GF-D8 (cell line): Measurements from ENCODE around the gene CFAP46.

Experiments used
- DNase-seq: peaks from one replicate; lab custom pipeline; 2025; lab: John Stamatoyannopoulos, UW

CFAP46 gene

DNA sequence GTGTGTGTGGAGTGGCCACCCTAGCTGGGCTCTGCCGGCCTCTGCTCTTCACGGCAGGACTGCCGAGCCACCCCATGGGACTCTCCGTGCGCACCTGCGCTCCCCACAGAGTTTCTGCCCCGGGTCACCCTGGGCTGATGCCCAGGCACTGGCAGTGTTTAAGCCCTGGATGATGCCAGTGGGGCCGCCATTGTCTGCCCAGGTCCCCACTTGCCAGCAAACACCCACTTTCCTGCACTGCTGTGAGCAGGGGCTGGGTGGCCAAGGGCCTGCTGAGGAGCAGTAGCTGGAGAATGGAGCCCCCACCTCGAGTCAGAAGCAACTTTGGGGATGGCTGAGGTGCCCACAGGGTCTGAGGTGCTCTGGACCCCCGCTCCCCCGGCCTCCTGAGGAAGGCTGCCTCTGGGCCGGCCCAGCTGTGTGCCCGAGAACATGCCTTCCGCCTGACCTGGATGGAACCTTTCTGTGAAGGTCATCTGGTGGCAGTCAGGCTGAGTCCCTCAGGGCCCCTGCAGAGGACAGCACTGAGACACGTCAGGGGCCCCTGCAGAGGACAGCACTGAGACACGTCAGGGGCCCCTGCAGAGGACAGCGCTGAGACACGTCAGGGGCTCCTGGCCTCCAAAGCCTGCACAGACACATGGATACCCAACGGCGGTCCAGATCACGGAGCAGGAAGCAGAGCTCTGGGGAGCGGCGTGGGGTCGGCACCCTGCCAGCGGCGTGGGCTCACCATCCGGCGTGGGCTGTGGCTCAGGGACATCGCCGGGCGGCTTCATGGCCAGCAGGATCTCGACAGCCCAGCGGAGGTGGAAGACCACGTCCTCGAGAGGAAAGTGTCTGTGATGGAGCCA lies 62.0 kb downstream of the CFAP46 start:
- no peak for DNase-seq

DNA sequence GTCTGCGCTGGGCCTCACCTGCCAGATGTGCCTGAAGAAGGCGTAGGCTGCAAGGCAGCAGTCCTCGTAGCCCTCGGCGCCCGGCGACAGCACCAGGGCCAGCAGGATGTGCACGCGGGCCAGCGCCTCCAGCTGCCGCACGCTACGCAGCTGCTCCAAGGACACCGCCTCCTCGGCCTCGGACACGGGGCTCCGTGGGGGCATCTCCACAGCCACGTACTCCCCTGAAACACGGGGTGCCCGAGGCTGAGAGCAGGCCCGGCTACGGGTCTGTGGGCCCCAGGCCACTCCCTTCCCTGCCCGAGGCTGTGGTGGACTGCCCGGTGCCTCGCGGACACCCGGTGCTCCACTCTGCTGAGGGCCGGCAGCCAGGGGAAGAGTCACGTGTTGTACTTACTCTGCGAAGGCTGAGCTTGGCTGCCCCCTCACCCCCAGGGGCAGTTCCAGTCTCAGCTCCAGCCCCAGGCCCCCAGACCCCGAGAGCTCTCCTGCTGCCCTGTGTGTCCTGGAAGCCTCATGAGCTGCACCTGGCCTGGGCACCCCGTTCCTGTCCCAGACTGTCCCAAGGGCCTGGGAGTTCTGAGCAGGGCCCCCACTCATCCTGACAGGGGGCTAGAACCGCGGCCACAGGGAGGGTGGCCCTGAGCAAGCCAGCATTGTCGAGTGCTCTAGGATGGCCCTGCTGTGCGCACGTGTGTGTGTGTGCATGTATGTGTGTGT lies 62.8 kb downstream of the CFAP46 start:
- no peak for DNase-seq

DNA sequence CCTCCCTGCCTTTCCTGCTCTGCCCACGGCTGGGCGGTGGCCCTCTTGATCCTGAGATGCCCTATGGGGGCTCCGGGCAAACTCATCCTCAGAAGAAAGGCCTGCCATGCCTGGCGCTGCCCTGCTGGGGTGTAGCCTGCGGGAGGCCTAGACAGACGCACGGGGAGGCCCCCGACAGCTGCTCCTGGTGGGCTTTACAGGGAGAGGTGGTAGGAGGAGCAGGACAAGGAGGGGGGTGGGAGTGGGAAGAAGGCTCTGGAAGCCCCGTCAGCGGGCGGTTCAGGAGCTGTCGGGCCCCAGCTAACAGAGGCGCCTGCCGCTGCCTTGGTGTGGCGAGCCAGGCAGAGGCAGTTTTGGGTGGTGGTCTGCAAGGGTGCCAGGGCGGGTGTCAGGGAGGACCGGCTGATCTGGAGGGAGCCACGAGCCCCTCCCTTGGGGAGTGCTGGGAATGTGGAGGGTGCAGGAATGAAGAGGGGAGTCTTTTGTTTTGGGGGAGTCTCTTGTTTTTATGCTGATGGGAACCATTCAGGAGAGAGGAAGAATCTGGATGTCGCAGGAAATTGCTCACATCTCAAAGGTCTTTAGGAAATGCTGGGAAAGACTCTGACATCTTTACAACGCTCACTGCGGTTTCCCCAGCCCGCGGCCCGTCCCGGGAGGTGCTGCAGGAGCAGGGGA lies 63.5 kb downstream of the CFAP46 start:
- DNase-seq = no peak

DNA sequence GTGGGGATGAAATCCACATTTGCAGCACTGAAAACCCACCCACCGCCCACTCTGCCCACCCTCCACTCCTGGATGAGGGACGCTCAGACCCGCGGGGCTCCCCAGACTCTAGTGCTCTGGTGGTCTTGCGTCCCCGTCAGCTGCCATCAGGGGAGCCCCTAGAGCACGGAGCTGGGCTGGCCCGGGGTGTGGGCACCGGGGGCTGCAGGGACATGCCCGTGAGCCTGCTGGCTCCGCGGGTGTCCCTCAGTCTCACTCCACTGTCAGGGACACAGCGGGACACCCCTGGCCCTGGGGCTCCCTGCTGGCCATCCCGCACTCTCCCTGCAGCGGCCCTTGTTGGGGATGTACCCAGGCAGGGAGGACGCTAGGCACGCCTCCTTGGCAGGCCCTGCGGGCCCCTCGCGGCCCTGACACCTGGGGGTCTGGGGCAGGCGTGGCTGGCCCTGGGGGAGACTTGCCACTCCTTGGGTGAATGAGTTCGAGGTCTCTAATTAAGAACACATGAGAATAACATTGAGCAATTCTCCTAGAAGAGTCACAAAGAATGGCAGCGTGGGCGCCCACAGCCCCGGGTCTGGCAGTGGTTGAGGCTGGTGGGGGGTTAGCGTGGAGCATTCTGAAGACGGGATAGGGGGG lies 64.2 kb downstream of the CFAP46 start:
- no peak for DNase-seq

DNA sequence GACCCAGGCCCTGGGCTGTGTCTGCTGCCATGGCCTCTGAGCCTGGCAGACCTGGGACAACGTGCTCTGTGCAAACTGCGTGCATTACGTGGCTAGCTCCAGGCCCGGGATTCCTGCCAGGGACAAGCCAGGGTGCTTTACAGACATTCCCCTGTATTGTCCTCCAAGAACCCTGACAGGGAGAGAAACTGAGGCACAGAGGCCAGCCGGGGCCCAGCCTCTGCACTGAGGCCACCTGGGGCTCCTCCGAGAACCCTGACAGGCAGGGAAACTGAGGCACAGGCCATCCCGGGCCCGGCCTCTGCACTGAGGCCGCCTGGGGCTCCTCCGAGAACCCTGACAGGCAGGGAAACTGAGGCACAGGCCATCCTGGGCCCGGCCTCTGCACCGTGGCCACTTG lies 64.9 kb downstream of the CFAP46 start:
- no peak for DNase-seq

DNA sequence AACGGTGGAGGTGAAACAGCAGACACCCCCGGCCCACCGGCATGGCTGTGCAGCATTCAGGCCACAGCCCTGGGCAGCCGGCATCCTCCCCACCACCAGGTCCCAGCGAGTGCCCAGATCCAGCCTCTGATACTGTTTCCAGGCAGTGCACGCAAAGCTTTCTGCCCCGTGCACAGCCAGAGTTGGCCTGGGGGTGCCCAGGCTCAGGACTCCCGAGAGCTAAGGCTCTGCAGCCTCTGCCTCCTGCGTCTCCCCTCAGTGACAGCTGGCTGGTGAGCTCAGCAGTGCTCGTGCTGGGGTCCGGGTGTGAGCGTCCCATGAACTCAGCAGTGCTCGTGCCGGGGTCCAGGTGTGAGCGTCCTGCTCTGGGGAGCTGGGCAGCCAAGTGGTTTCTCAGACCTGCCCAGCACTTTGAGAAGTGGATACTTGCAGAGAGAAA lies 65.4 kb downstream of the CFAP46 start:
- DNase-seq = no peak

DNA sequence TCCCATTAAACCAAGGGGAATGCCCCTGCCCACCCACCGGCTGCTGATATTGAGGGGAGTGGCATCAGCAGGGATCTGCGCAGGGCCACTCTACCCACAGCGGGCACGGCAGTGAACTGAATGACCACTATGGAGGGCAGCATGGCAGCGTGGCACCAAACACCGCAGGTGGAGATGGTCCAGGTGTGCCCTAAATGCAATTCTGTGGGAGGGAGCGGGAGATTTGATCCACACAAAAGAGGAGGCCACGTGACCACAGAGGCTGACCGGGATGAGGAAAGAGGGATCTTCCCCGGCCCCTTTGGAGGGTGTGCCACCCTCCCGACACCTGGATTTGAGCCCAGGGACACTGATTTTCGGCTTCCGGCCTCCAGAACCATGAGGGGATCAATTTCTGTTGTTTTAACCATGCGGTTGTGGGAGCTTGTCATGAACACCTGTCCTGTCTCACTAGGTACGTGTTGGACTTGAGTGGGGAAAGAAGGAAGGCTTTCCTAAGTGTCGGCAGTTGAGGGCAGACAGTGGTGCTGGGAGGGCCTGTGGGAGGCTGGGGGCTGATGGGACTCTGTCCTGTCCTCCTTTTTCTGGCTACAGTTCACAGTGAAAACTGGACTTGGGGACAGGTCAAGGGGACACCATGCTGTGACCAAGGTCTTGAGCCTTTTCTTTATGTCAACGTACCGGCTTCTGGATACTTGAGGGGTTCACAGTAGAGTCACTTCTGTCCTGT lies 66.1 kb downstream of the CFAP46 start:
- DNase-seq = no peak

DNA sequence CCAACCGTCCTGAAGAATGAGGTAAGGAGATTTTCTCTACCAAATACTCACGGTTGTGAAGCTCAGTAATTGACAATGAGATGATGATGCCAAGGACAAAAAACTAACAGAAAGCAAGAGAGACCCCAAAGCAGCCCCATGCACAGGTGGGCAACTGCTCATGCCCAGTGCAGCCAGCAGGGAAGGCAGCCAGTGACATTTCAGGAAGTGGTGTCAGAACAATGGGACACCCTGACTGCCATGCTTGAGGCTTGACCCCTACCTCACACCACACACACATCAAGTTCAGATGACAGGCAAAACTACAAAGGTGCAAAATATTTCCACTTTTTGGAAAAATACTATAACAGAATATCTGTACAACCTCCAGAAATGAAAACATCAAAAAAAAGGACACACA lies 66.9 kb downstream of the CFAP46 start:
- no peak for DNase-seq

DNA sequence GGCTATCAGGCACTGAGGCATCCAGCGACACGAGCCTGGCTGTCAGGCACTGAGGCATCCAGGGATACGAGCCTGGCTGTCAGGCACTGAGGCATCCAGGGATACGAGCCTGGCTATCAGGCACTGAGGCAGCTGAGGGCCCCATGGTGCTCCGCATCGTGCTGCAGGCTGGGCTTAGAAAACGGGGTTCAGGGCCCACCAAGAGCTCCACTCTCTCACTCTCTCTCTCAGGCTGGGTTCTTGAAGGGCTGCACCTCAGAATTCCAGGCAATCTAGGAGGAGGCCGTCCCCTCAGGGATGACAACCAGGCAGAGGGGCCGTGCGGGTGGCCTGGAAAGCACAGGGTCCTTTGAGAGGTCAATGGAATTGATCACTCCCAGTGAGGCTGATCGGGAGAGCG lies 69.0 kb downstream of the CFAP46 start:
- DNase-seq = no peak

DNA sequence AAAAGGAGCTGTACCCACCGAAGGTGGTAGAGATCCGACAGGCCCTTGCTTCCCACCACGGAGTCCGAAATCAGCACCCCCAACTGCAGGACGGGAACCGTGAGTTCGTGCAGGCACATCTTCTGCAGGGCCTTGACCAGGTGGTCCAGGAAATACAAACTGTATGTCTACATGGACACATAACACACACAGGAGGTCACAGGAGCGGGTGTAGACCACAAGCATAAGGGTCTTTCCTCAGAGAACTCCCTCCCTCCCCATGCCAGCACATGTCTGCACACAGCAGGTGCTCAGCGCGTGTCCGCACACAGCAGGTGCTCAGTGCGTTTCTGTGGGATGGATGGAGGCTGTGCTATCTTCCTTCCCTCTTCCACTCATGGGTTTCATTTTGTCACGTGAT lies 69.7 kb downstream of the CFAP46 start:
- DNase-seq = no peak

DNA sequence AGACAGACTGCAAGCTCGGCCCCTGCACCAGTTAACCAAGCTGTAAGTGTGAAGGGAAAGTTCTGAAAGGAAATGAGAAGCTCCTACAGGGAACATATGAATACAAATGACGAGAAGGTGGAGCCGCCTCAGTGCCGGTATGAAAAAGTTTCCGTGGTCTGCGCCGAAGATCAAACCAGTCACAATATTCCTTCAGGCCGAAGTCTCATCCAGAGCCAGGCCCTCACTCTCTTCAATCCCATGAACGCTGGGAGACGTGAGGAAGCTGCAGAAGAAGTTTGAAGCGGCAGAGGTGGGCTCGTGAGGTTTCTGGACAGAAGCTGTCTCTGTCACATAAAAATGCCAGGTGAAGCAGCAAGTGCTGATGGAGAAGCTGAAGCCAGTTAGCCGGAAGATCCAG lies 71.9 kb downstream of the CFAP46 start:
- no peak for DNase-seq

DNA sequence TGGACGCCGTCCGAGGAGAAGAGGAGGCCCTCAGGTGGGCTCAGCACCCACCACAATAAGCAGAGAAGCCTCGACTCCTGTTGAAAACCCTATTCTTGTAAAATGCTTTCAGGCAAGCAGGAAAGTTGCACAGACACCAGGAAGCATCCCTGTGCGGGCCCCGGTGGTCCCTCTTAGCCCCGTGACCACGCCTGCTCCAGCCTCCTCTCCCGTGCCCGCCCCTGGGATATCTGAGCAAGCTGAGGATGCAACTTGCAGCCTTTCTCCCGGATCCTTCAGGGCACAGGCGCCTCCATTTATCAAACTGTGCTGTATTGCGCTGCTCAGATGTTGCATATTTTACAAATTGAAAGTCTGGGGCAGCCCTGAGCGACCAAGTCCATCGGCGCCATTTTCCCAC lies 72.7 kb downstream of the CFAP46 start:
- DNase-seq = no peak

DNA sequence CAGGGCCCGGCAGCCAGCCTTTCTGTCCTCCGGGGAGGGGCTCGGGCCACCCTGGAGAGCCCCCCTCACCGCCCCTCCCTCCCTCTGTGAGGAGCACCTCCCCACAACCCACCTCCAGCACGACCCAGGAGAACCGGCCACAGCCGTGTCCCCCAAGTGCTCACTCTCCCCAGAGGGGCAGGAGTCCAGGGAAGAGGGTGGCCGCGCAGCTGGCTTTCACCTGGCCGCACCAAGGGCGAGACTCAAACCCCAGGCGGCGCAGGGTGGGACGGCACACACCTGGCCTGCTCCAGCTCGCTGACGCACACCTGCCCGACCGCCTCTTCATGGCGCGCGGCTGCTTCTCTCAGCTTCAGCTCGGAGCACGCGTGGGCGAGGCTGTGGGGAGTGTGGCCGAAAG lies 73.4 kb downstream of the CFAP46 start:
- no peak for DNase-seq

DNA sequence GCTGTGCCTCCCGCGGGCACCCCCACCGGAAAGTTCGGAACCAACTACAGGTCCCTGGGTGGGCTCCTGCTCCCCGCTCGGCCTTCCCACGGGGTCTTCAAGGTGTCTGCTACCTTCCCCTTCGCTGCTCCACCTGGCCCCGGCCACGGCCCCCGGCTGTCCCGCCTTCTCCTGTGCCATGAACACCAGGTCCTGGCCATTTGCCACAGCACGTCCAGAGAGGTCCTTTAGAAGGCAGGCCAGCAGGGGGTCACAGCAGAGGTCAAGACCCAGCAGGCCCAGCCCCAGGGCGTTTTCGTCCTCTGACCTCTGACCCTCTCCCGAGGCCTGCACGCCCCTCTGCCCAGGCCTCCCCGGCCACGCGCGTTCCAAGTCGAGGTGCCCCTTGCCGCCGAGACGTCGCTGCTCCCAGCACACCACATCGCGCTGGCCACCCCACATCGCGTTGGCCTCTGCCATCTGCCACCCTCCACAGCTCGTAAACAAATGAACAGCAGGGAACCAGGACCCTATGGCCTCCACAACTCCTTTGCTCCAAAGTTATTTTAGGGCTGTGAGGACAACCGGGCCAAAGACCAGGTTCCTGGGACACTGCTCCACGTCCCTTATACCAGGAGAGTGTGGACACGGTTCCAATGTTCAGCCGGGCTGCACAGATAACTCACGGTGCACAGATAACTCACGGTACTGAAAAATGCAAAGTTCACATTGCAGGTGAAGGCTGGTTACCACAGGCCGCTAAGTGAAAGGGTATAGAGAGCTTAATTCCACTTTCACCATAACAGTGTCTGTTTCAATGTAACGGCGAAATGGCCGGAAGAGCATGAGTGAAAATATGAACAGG lies 74.3 kb downstream of the CFAP46 start:
- no peak for DNase-seq

DNA sequence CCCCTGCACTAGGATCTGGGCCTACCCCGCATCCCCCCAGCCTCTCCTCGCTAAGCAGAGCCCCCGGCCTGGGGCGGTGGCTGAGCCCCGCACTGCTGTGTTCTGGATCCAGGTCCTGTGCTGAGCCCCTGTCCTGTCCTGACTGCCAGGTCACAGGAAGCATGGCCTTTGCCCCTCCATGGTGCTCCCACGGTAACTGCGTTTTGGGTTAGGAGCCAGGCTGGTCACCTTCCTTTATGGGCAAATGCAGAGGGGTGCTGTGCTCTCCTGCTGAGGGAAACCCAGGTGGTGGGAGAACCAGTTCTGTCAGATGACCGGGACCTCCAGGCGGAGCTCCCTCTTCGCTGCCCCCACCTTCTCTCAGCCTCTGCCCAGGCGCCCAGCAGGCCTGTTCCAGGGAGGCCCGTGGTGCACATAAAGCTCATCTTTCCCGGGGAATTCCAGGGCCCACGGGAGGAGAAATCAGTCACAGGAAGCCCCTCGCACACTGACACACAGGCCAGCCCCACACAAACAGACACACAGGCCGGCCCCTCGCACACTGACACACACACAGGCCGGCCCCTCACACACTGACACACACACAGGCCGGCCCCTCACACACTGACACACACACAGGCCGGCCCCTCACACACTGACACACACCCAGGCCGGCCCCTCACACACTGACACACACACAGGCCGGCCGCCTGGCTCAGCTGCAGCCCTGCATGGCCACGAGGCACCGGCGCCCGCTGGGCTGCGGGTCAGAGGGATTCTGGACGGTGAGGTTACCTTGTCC lies 75.6 kb downstream of the CFAP46 start:
- no peak for DNase-seq

DNA sequence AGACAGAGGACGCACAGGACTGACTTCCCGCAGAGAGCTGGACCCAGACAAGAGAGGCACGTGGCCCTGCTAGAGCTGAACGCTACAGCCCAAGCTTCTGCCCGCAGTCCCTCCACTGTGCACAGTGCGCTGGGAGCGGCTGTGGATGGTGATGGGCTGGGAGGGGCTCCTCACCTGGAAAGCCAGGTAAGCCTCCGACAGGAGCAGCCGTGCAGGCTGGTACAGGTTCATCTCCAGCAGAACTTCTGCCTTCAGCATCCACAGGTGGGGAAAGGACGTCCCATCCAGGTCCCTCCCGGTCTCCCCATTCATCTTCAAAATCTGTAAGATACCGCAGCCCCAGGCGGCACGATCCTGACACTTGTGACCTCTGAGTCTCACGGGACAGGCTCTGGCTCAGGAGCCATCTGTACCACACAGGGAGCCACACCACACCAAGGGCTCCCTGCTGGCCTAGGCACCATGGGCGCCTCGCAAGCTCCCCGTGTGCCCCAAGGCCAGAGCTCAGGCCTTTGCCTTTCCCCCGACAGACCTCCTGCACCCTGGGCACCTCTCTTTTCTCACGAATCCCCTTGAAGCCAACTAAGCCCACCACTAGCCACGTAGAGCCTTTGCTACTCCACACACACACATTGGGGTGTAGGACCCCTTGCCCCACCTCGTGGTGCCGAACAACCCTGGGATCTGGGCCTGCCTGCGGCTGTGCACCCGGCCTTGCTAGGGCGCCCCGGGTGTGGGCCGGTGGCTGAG lies 76.3 kb downstream of the CFAP46 start:
- no peak for DNase-seq

DNA sequence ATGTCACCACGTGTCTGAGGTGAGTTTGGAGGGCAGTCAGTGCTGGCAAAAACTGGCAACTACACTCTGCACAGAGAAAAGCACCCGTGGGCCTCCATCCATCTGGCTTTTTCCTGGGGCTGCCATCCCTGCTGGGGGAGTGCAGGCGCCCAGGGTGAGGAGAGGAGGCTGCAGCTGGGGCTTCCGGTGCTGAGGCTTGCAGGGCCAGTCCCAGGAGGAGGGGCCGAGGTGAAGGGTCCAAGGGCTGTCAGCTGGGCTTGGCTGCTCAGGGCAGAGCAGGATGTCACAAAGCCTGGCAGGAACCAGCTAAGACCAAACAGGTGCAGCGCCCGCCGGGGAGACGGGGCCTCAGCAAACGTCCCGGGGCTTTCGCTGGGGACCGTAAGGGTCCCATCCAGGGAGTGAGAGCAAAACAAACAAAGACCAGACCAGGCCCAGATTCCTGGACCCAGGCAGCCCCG lies 77.2 kb downstream of the CFAP46 start:
- DNase-seq = no peak

DNA sequence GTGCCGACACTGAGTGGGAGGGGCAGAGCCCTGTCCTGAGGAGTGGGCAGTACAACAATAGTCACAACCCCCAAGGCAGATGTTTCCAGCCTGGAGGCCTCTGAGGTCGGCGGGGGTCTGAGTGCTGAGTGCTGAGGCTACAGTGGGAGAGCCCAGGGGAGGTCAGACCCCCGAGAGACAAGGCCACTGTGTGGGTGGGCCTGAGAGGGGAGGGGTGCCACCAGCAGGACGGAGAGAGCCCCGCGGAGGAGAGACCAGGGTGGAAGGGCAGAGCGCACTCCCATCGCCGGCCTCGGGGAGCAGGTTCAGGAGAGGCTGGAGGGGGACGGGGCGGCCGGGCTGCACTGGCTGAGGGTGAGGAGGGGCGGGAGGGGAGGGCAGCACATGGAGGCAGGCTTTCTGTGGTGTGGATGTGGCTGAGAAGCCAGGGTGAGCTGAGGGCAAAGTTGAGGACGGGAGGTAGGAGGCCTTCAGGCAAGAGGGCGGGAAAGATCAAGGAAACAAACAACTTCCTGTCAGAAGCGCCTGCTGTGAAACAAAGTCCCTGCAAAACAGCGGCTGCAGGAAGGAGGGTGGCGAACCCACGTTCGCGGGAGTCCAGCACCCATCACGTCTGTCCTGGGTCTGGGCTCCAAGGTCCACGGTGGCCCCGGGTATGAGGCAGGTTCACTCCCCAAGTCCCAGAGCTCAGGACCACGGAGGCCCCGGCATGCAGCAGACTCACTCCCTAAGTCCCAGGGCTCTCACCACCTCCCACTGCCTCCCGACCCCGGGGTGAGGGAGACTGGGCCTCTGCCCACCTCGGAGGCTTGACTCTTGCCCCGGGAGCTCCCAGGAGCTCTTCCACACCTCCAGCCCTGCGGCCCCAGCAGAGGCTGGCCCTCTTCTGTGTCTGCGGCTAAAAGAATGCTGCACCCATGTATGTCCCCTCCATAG lies 79.6 kb downstream of the CFAP46 start:
- DNase-seq = no peak
